ENCODE measurements around the gene AMDHD2.

AMDHD2 gene, protein sequence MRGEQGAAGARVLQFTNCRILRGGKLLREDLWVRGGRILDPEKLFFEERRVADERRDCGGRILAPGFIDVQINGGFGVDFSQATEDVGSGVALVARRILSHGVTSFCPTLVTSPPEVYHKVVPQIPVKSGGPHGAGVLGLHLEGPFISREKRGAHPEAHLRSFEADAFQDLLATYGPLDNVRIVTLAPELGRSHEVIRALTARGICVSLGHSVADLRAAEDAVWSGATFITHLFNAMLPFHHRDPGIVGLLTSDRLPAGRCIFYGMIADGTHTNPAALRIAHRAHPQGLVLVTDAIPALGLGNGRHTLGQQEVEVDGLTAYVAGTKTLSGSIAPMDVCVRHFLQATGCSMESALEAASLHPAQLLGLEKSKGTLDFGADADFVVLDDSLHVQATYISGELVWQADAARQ

DNA sequence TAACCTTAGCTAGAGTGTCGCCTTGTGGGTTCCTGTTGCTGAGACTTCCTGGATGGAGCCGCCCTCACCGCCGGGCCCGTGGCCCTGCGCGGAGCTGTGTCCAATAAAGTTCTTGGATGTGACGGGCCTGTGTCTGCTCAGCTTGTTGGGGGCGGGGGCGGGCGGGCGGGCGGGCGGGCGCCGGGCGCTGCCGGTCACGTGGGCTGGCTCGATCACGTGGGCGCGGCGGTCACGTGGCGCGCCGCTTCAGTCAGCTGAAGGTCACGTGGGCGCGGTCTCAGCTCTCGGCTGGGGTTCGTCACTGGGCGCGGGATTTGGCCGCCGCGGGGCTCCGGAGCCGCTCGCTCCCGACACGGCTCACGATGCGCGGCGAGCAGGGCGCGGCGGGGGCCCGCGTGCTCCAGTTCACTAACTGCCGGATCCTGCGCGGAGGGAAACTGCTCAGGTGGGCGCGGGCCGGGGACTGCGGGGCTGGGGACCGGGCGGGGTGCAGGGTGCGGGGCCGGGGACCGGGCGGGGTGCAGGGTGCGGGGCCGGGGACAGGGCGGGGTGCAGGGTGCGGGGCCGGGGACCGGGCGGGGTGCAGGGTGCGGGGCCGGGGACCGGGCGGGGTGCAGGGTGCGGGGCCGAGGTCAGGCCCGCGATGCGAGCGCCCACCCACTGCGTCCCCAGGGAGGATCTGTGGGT, at the start of gene AMDHD2:
TSS of gene AMDHD2 (plus strand) at position 275 of the 687 bp plus-strand sequence. CDS start at position 363, 88 bp downstream.
- no peak for DNase-seq (ENCODE audit: low read depth, low spot score)
- Histone ChIP-seq H3K9me3 (ENCODE audit: control insufficient read depth, insufficient read depth, low read length) (no peaks in the 10 kb centered on the region), H3K27ac (ENCODE audit: low read length) (no peak within 1 kb of the TSS), H3K27me3 (ENCODE audit: control insufficient read depth, insufficient read depth, low read length) (no peaks in the 10 kb centered on the region), H3K4me3 (ENCODE audit: low read length) (peak within 1 kb of the TSS; percentile 67), H3K36me3 (ENCODE audit: control insufficient read depth, insufficient read depth, low read length) (no peaks in the 10 kb centered on the region; the same call in 1 of the 2 replicates), H3K4me1 (ENCODE audit: control insufficient read depth, insufficient read depth, low read length) (0 out of 2 replicates have a peak, but pooled peaks cover 2% of the 10 kb centered on the region)
- WGBS (ENCODE audit: insufficient coverage, insufficient read length), result no CpG with 5 or more reads among the region's 83 CpGs

- peak overlapping the region; percentile 24; the same call in 1 of the 2 replicates for H3K4me3 ChIP-seq (ENCODE audit: low read length)
- peaks cover 23% of the 10 kb centered on the region for H3K4me1 ChIP-seq (ENCODE audit: control insufficient read depth, insufficient read depth, low read length)
- peaks cover 17% of the 10 kb centered on the region for H3K27me3 ChIP-seq (ENCODE audit: control insufficient read depth, insufficient read depth, low read length)
- no peak overlapping the region for H3K27ac ChIP-seq (ENCODE audit: low read length)
- DNase-seq (ENCODE audit: low read depth, low spot score), result no peak
- no peaks in the 10 kb centered on the region for H3K9me3 ChIP-seq (ENCODE audit: control insufficient read depth, insufficient read depth, low read length)
- WGBS (ENCODE audit: insufficient coverage, insufficient read length), result no CpG with 5 or more reads among the region's 9 CpGs
- no peaks in the 10 kb centered on the region for H3K36me3 ChIP-seq (ENCODE audit: control insufficient read depth, insufficient read depth, low read length)
Measured at GRCh38 chr16:2470603-2471015, 49.6 kb upstream of the AMDHD2 start.

DNA sequence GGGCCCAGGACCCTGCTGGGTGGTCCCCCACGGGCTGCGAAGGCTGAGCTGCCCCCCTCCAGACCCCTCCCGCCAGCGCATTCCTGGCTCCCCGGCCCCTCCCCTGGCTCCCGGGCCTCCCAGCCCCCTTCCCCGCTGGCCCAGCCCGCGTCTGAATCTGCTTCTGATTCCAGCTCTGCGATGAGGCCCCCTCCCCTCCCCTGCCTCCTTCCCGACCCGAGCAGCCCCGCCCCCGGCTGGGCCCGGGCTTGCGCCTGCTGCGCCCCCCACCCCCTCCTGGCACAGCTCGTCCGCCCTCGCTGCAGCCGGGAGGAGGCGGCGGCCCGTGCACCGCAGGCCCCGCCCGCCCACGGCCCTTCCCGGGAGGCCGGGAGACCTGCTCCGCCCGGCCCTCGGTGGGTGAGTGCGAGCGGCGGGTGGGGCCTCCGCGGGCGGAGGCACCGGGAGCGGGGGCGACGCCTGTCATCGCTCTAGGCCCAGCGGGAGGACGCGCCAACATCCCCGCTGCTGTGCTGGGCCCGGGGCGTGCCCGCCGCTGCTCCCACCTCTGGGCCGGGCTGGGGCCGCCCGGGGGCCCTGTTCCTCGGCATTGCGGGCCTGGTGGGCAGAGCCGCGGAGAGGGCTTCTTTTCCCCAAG, 49.0 kb upstream of the AMDHD2 start, which contains the start of gene NTN3:
TSS of gene NTN3 (plus strand) at position 282 of the 637 bp plus-strand sequence. CDS start 405 bp downstream, outside the sequence.
- WGBS (ENCODE audit: insufficient coverage, insufficient read length), result no CpG with 5 or more reads among the region's 59 CpGs
- peak within 1 kb of the TSS; percentile 24; the same call in 1 of the 2 replicates for H3K4me3 ChIP-seq (ENCODE audit: low read length)
- DNase-seq (ENCODE audit: low read depth, low spot score), result no peak

GRCh38 chr16:2471653-2472487, 48.3 kb upstream of the AMDHD2 start:
- Histone ChIP-seq H3K27me3 (ENCODE audit: control insufficient read depth, insufficient read depth, low read length) (peaks cover 17% of the 10 kb centered on the region), H3K4me3 (ENCODE audit: low read length) (peak overlapping the region; percentile 24; the same call in 1 of the 2 replicates), H3K9me3 (ENCODE audit: control insufficient read depth, insufficient read depth, low read length) (no peaks in the 10 kb centered on the region), H3K4me1 (ENCODE audit: control insufficient read depth, insufficient read depth, low read length) (peaks cover 23% of the 10 kb centered on the region), H3K27ac (ENCODE audit: low read length) (no peak overlapping the region), H3K36me3 (ENCODE audit: control insufficient read depth, insufficient read depth, low read length) (no peaks in the 10 kb centered on the region)
- no peak for DNase-seq (ENCODE audit: low read depth, low spot score)
- WGBS (ENCODE audit: insufficient coverage, insufficient read length), result no CpG with 5 or more reads among the region's 61 CpGs

More for the DNA sequence above, 49.0 kb upstream of the AMDHD2 start, which contains the start of gene NTN3:
- Histone ChIP-seq H3K27ac (ENCODE audit: low read length) (no peak within 1 kb of the TSS), H3K27me3 (ENCODE audit: control insufficient read depth, insufficient read depth, low read length) (peaks cover 17% of the 10 kb centered on the region), H3K9me3 (ENCODE audit: control insufficient read depth, insufficient read depth, low read length) (no peaks in the 10 kb centered on the region), H3K36me3 (ENCODE audit: control insufficient read depth, insufficient read depth, low read length) (no peaks in the 10 kb centered on the region), H3K4me1 (ENCODE audit: control insufficient read depth, insufficient read depth, low read length) (peaks cover 23% of the 10 kb centered on the region)

GRCh38 chr16:2472488-2472864, 47.7 kb upstream of the AMDHD2 start:
- DNase-seq (ENCODE audit: low read depth, low spot score), result no peak
- no peak overlapping the region for H3K27ac ChIP-seq (ENCODE audit: low read length)
- H3K4me3 ChIP-seq (ENCODE audit: low read length), result no peak overlapping the region
- peaks cover 20% of the 10 kb centered on the region for H3K4me1 ChIP-seq (ENCODE audit: control insufficient read depth, insufficient read depth, low read length)
- WGBS (ENCODE audit: insufficient coverage, insufficient read length), result no CpG with 5 or more reads among the region's 27 CpGs
- peaks cover 17% of the 10 kb centered on the region for H3K27me3 ChIP-seq (ENCODE audit: control insufficient read depth, insufficient read depth, low read length)
- no peaks in the 10 kb centered on the region for H3K9me3 ChIP-seq (ENCODE audit: control insufficient read depth, insufficient read depth, low read length)
- H3K36me3 ChIP-seq (ENCODE audit: control insufficient read depth, insufficient read depth, low read length), result no peaks in the 10 kb centered on the region

- Histone ChIP-seq H3K27me3 (ENCODE audit: control insufficient read depth, insufficient read depth, low read length) (peaks cover 17% of the 10 kb centered on the region), H3K4me1 (ENCODE audit: control insufficient read depth, insufficient read depth, low read length) (peaks cover 19% of the 10 kb centered on the region), H3K27ac (ENCODE audit: low read length) (no peak overlapping the region), H3K9me3 (ENCODE audit: control insufficient read depth, insufficient read depth, low read length) (no peaks in the 10 kb centered on the region), H3K4me3 (ENCODE audit: low read length) (no peak overlapping the region; the same call in 1 of the 2 replicates), H3K36me3 (ENCODE audit: control insufficient read depth, insufficient read depth, low read length) (no peaks in the 10 kb centered on the region)
- WGBS (ENCODE audit: insufficient coverage, insufficient read length), result no CpG with 5 or more reads among the region's 14 CpGs
- DNase-seq (ENCODE audit: low read depth, low spot score), result no peak
Measured at GRCh38 chr16:2472885-2473445, 47.2 kb upstream of the AMDHD2 start.

- H3K27me3 ChIP-seq (ENCODE audit: control insufficient read depth, insufficient read depth, low read length), result peaks cover 17% of the 10 kb centered on the region
Measured at GRCh38 chr16:2473446-2473926, 46.7 kb upstream of the AMDHD2 start.

GRCh38 chr16:2473999-2474876, 45.9 kb upstream of the AMDHD2 start:
- WGBS (ENCODE audit: insufficient coverage, insufficient read length), result no CpG with 5 or more reads among the region's 100 CpGs
- no peak for DNase-seq (ENCODE audit: low read depth, low spot score)
- H3K4me1 ChIP-seq (ENCODE audit: control insufficient read depth, insufficient read depth, low read length), result peaks cover 11% of the 10 kb centered on the region
- no peaks in the 10 kb centered on the region for H3K36me3 ChIP-seq (ENCODE audit: control insufficient read depth, insufficient read depth, low read length)
- no peak overlapping the region for H3K27ac ChIP-seq (ENCODE audit: low read length)
- H3K27me3 ChIP-seq (ENCODE audit: control insufficient read depth, insufficient read depth, low read length), result peaks cover 13% of the 10 kb centered on the region
- H3K4me3 ChIP-seq (ENCODE audit: low read length), result peak overlapping the region; percentile 74
- H3K9me3 ChIP-seq (ENCODE audit: control insufficient read depth, insufficient read depth, low read length), result no peaks in the 10 kb centered on the region

More at GRCh38 chr16:2473446-2473926, 46.7 kb upstream of the AMDHD2 start:
- Histone ChIP-seq H3K27ac (ENCODE audit: low read length) (no peak overlapping the region), H3K4me1 (ENCODE audit: control insufficient read depth, insufficient read depth, low read length) (peaks cover 16% of the 10 kb centered on the region), H3K9me3 (ENCODE audit: control insufficient read depth, insufficient read depth, low read length) (no peaks in the 10 kb centered on the region), H3K4me3 (ENCODE audit: low read length) (peak overlapping the region; percentile 36; the same call in 1 of the 2 replicates), H3K36me3 (ENCODE audit: control insufficient read depth, insufficient read depth, low read length) (no peaks in the 10 kb centered on the region)
- DNase-seq (ENCODE audit: low read depth, low spot score), result no peak
- WGBS (ENCODE audit: insufficient coverage, insufficient read length), result no CpG with 5 or more reads among the region's 49 CpGs
